HPDE6-E6E7 (cell line): ENCODE results near the gene SLC23A2.

Source experiments
- DNase-seq: peaks from one replicate; pipeline ENCODE4 v3.0.0; 2011; ENCODE audit warnings: missing footprints; ENCODE audit errors: extremely low spot score

The SLC23A2 gene

DNA sequence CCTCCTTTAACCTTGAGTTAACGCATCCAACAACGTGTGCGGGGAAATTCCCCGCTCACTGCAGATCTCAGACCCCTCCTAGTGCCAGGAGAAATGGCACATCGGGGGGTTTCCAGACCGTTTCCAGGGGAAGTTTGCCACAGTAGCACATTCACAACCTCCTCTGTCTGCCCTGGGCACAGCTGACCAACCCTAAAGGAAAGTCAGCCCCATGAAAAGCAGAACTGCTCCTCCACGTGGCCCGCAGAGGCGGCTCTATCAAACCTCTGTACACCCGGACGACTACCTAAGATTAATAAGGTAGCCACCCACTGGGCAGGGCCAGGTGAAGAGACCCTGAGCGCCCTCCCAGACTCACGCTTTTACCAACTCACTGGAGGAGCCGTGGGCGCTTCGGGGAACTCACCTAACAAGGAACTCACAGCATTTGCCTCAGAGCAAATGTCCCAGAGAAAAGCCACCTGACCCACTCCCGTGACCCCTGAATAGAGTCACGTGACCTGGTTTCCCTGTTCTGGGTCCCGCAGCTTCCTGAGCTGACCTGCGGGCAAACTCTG, 186.5 kb downstream of the SLC23A2 start:
- DNase-seq: no peak

DNA sequence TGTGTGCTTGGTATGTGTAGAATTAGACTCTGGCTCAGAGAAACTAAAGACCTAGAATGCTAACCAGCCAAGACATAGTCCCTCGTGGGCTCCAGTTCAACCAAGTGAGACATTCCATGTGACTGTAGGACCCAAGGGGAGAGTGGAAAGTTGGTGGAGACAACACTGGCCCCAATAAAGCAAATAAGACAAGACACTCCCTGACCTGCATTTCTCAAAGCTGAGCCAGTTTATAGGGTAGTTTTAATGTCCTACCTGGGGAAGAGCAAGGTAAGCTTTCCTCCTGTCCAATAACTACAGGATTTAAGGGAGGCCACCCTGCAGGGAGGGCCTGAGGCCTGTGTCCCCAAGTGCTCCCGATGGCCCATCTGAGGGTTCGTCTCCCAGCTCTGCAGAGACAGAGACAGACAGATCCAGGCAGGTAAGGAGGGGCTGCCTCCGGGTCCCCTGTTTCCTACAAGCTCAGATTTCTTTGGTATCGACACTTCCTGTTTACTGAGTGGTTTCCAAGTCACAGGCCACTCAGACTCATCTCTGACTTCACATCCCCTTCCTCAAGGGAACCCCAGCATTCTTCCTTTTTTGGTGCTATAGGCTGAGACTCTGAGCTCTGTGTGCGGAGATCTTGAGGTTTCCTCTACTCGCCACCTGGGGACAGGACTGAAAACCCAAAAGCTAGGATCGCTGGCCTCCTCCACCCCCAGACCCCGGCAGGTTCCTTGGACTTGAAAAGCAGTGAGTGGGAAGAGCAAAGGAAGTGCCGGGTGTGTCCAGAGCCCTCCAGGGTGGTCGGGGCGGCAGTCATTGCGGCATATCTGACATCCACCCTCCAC, 187.2 kb downstream of the SLC23A2 start:
- DNase-seq: no peak

DNA sequence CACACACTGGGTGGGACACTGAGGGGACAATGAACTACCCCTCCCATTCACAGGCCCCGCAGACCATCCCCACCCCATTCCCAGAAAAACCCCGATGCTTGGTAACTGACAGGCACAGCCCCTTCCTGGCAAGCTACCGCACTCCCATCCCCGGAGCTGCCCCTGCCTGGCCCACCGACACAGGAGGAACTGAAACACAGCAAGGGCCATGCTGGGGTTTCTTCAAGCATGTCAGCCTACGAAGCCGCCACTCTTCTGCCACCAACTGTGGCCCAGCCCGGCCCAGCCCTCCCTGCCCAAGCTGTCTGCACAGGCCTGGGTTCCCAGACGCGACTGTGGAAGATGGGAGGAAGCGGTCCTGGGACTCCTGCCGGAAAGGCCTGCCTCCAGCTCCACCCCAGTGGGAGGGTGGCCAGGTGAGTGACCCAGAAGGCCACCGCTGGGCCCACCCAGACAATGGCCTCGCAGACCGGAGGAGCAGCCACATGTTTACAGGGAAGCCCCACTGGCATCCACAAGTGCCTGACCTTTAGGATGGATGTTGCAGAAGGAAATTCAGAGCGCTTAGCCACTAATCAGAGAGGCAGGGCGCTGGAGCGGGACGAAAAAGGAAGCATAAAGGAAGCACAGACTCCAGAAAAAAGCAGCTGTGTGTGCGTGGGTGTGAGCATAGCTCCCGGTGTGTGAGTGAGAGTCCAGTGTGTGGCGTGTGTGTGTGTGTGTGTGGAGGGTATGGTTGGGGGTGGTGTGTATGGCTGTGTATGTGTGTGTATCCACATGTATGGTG, 188.0 kb downstream of the SLC23A2 start:
- DNase-seq: no peak

DNA sequence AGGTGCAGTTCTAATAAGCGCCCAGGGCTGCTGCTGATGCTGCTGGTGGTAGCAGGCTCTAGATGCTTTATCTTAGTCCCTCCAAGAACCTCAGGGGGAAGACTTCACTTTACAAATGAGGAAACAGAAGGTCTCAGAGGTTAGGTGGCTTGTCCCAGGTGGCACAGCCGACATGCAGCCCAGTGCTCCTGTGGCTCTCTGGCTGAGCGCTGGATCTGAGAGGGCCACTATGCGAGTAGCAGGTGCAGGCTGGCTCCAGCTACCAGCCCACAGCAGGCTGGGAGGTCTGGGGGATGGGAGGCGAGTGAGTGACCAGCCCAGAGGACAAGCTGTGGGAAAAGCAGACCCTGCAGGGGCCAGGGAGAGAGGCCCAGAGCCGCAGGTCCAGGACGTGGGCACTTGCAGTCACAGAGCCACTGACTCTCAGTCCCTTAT, 188.7 kb downstream of the SLC23A2 start:
- no peak for DNase-seq

DNA sequence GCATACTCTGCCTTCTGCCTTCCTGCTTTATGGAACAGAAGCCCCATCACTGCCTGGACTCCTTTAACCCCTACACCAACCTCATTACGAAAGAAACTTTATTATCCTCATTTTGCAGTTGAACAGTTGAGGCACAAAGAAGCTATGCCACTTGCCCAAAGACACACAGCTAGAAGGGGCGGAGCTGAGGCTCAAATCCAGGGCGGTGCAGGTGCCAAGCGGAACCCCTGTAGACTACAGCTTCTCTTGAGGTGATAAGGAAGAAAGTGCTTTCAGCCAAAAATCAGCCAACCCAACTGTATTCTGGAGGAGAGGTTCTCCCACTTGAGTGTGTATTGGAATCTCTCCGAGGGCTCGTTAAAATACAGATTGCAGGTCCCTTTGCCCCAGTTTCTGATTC, 189.1 kb downstream of the SLC23A2 start:
- no peak for DNase-seq

DNA sequence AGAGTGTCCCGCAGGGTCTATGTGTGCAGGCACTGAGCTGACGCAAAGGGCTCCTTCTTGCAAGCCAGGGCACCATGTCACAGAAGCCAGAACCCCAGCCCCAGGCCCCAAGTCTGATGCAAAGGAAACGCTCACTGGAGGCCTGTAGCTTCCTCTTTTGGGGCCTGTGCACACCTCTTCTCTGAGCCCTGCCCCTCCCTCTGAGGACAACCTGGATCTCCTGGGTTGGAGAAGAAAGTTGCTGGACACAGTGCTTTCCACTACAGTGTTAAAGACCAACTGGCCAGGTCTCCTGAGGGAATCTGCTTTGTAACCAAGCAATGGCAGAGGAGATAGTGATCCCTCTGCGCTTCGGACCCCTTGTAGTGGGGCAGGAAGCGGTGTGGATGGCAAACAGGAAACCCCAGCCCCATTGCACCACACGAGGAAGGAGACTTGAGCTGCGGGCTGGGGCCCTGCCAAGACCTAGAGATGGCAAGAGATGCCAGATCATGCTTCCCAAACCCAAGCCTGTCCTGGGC, 189.6 kb downstream of the SLC23A2 start:
- no peak for DNase-seq

DNA sequence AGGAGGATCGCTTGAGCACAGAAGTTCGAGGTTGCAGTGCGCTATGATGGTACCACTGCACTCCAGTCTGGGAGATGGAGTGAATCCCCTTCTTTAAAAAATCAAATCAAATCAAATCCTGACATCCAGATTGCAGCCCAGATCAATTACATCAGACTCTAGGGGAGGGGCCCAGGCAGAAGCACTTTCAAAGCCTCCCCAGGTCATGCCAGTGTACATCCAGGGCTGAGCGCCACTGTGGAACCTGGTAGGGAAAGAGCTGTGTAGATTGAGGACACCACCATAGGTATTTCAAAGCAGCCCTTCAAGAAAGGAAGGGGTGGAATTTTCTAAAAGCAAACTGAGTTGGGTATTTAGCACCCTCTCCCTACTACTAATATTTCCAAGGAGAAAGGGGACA, 190.1 kb downstream of the SLC23A2 start:
- no peak for DNase-seq

DNA sequence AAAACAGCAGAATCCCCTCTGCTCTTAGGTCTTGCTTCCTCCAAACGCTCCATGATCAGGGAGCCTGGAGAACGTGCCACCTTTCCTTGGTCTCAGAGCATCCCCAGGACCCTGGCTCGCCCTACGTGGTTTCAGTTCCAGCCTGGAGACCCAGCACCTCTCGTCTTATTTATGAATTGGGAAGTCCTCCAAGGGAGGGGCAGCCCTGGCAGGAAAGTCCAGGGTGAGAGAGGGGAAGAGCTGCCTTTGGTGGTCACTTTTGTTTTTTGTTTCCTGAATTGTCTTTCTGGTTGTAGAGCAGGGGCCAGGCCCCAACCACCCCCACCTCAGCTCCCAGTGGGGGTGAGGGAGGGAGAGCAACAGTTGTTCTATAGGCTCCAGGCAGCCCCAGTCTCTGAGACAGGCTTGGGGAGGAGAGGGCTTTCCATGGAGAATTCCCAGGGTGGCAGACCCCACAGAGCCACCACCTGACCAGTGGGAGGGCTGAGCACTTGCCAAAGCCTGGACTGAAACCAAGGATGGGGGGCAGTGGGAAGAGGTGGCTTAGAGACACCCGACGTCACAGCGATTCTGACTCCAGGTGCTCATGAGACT, 190.8 kb downstream of the SLC23A2 start:
- DNase-seq: no peak

DNA sequence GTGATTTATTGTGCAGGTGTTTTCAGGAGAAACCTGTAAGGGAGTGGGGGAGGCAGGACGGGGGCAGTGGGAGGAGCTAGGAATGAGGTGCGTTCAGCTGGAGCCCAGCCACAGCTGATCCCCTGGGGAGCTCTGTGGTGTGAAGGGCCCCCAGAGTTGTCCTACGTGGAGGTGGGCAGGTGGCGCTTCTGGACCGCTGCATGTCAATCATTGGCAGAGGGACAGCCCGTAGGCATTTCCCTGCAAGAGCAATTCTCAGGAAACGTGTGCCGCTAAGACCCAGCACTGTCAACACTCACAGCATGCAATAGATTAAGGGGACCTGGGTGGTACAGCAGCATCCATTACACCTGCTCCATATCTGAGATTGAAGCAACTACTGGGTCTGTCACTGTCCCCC, 191.6 kb downstream of the SLC23A2 start:
- no peak for DNase-seq

DNA sequence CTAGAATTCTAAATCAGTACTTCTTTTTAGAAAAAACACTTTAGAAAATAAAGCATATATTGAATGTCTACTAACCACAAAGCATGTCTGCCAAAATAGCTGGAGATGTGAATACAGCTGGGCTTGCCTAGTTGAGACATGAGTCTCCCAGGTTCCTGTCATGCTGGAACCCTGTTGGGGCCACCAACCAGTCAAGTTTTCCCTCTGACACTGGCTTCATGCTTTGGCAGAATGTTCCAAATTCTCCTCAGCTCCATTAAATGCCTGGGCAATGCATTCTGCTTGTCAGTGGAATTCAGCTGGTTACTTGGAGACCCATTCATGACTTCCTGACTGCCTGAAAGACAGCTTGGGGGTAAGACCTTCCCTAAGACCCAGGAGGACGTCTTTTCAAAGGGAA, 192.4 kb downstream of the SLC23A2 start:
- DNase-seq: no peak

DNA sequence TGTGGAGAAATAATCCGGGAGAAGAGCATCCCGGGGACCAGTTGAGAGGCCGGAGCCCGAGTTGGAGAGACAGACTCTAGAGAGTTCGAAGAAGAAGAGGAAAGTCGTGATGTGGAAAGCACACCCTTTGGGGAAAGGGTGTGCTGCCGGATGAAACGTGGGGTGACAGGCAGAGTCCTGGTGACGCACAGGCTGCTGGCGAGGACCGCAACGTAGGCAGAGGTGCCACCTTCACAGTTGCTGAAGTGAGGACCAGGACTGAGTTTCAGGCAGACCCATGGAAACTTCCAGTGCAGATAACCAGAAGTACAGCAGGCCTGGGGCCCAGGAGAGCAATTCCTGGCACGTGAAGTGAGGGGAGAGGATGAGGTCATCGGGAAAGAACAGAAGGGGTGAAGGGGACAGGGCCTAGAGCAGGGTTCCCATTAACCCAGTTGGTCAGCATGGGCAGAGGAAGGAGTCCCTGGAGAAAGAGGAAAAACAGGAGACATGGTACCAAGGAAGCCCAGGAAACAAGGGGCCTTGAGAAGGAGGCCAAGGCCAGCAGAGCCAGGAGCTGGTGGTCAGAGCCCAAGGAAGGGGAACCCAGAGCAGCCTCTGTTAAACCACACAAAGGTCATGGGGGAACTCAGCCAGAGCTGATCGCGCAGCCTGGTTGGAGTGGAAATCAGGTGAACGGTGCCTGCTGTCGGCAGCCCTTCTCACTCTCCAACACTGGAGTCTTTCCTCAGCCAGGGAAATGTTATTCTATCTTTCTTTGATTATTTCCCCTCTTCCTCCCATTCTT, 195.5 kb downstream of the SLC23A2 start:
- no peak for DNase-seq

DNA sequence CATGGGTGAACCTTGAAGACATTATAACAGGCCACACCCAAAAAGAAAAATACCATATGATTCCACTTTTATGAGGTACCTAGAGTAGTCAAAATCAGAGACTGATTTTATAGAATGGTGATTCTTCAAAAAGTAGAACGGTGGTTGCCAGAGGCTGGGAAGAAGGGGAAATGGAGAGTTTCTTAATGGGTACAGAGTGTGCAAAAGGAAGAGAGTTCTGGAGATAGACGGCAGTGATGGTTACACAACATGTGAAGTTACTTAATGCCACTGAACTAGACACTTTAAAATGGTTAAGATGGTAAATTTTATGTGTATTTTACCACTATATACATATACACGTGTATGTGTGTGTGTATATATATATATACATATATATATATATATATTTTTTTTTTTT, 198.8 kb downstream of the SLC23A2 start:
- no peak for DNase-seq
